Adrenal gland (tissue), 5 donors: Measurements from ENCODE around the gene TBATA.
"Not testable (repeated sequence)": the region's sequence is repeated elsewhere in the genome, so short reads cannot be mapped to it uniquely, and the experiment has no call there.

ENCODE experiments used
- CTCF ChIP-seq, 6 experiments: fragments of 450-650 bp in 4 of 6; fragments of 200-600 bp in 2 of 6; sonication (generic) in 1 of 6; IDR thresholded peaks; 1 replicate in 5 of 6; 2 replicates in 1 of 6; pipeline versions ENCODE4 v1.5.1 to v1.8.0; 2016 to 2021; ENCODE audit warnings: antibody characterized with exemption in 6 of 6, mild to moderate bottlenecking in 2 of 6, moderate library complexity in 1 of 6
- POLR2A ChIP-seq, 2 donors: fragments of 450-650 bp; IDR thresholded peaks; one replicate each; pipeline ENCODE4 v1.6.1; 2017; ENCODE audit warnings: antibody characterized with exemption in 2 of 2, mild to moderate bottlenecking in 2 of 2, moderate library complexity in 1 of 2
- donor health status: DM: no; HTN: no; CAD: no.

DNA sequence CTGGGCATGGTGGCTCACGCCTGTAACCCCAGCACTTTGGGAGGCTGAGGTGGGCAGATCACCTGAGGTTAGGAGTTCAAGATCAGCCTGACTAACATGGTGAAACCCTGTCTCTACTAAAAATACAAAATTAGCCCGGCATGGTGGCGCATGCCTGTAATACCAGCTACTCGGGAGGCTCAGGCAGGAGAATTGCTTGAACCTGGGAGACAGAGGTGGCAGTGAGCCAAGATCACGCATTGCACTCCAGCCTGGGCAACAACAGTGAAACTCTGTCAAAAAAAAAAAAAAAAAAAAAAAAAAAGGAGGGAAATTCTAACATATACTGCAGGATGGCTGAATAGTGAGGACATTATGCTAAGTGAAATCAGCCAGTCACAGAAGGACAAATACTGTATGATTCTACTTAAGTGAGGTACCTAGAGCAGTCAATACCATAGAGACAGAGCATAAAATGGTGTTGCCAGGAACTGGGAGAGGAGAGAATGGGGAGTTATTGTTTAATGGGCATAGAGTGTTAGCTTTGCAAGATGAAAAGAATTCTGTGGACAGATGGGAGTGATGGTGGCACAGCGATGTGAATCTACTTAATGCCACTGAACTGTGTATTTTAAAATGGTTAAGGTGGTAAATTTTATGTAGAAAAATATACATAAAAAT, 17.0 kb downstream of the TBATA start:
- not testable (repeated sequence) for TF ChIP-seq CTCF, POLR2A (IDR thresholded peaks at IDR 0.05)
